ENCODE measurements around the gene ST3GAL2. TPM values are rescaled to one million over a fixed set of nuclear protein-coding genes. Genes with fewer than 3 reads are reported as not detected.
A peak's percentile ranks its signal among the peaks of the same experiment; 100 is the strongest.

ST3GAL2 gene
- total and polyA plus RNA-seq, 10 of the 15 experiments (the other 5 are each of a cell fraction or from before 2014, with no cell fraction given): 0.95 to 61.7 (median 25.9) TPM

GRCh38 chr16:70418274-70418992 is 20.5 kb downstream of the ST3GAL2 start:
- SMC1A ChIA-PET (ENCODE audit: uncharacterized antibody, unreplicated experiment): interaction anchor here (0.9 to 5.7 kb wide), 7 partner anchors 8 to 38 kb away, joined by 3 to 39 read pairs (median 11); no protein-coding TSS in a partner anchor
- no TSS peak for BruUV-seq (replicated peaks)
- H4K20me1 ChIP-seq (ENCODE audit: control insufficient read depth, insufficient read depth): no peaks in the 10 kb centered on the region
- H3K27ac ChIP-seq (ENCODE audit: control insufficient read depth, insufficient read depth): peak overlapping the region; percentile 87
- H3K4me2 ChIP-seq (ENCODE audit: control insufficient read depth, insufficient read depth): peak overlapping the region; percentile 66
- H3K9ac ChIP-seq (ENCODE audit: control insufficient read depth, insufficient read depth, low read length): peak overlapping the region; percentile 48
- in situ Hi-C loops (cut with MboI): loop anchor here (25.0 kb wide), 1 partner anchor 1656 kb away; no protein-coding TSS in a partner anchor
- H3K9me3 ChIP-seq (replicated peaks; ENCODE audit: control insufficient read depth, insufficient read depth, low read length): no peaks in the 10 kb centered on the region
- H3K79me2 ChIP-seq (ENCODE audit: control insufficient read depth, insufficient read depth, low read length): peaks cover 89% of the 10 kb centered on the region
- no peak overlapping the region for H2AFZ ChIP-seq (ENCODE audit: control insufficient read depth, low read depth, low read length)
- intact Hi-C loops (cut with micrococcal nuclease; ENCODE audit: unreplicated experiment): no loop called here
- H3K27me3 ChIP-seq (replicated peaks in 1 of 2; ENCODE audit: control insufficient read depth in 2 of 2, insufficient read depth in 2 of 2, low read length in 1 of 2): no peaks in the 10 kb centered on the region
- CTCF ChIA-PET: interaction anchor here (1.5 to 3.1 kb wide), 4 partner anchors 9 to 38 kb away, joined by 3 to 17 read pairs (median 8); no protein-coding TSS in a partner anchor
- TF ChIP-seq EGR1 (IDR thresholded peaks at IDR 0.05; ENCODE audit: borderline replicate concordance in 1 of 2, low read depth in 2 of 2, low read length in 2 of 2) (peak in 1 of 2 experiments; percentile 68; a peak in 1 of 3 replicates), IKZF1 (conservative IDR thresholded peaks at IDR 0.05) (peak; percentile 26; the same call in 1 of the 2 replicates), ETV6 (conservative IDR thresholded peaks at IDR 0.05 in 1 of 2, IDR thresholded peaks at IDR 0.05 in 1 of 2; ENCODE audit: borderline replicate concordance in 1 of 2, low read depth in 1 of 2) (no peak), FOXK2 (IDR thresholded peaks at IDR 0.05) (no peak), NFXL1 (IDR thresholded peaks at IDR 0.05; ENCODE audit: borderline replicate concordance) (0 out of 2 replicates have a peak, but pooled peaks have one; percentile 39), TCF12 (IDR thresholded peaks at IDR 0.05; ENCODE audit: low read depth, low read length) (no peak), MYB (IDR thresholded peaks at IDR 0.05; ENCODE audit: borderline replicate concordance, low read depth, low read length) (no peak), CHD4 (IDR thresholded peaks at IDR 0.05) (no peak), CBFB (IDR thresholded peaks at IDR 0.05; ENCODE audit: low read depth) (no peak)
- TF ChIP-seq, protein P1, sequence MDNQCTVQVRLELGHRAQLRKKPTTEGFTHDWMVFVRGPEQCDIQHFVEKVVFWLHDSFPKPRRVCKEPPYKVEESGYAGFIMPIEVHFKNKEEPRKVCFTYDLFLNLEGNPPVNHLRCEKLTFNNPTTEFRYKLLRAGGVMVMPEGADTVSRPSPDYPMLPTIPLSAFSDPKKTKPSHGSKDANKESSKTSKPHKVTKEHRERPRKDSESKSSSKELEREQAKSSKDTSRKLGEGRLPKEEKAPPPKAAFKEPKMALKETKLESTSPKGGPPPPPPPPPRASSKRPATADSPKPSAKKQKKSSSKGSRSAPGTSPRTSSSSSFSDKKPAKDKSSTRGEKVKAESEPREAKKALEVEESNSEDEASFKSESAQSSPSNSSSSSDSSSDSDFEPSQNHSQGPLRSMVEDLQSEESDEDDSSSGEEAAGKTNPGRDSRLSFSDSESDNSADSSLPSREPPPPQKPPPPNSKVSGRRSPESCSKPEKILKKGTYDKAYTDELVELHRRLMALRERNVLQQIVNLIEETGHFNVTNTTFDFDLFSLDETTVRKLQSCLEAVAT (IDR thresholded peaks at IDR 0.05): no peak
- TF ChIP-seq, protein P2, sequence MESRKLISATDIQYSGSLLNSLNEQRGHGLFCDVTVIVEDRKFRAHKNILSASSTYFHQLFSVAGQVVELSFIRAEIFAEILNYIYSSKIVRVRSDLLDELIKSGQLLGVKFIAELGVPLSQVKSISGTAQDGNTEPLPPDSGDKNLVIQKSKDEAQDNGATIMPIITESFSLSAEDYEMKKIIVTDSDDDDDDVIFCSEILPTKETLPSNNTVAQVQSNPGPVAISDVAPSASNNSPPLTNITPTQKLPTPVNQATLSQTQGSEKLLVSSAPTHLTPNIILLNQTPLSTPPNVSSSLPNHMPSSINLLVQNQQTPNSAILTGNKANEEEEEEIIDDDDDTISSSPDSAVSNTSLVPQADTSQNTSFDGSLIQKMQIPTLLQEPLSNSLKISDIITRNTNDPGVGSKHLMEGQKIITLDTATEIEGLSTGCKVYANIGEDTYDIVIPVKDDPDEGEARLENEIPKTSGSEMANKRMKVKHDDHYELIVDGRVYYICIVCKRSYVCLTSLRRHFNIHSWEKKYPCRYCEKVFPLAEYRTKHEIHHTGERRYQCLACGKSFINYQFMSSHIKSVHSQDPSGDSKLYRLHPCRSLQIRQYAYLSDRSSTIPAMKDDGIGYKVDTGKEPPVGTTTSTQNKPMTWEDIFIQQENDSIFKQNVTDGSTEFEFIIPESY (IDR thresholded peaks at IDR 0.05): no peak
- POLR2A ChIA-PET: interaction anchor here (1.2 to 6.0 kb wide), 5 partner anchors 10 to 15 kb away, joined by 3 to 58 read pairs (median 18); no protein-coding TSS in a partner anchor
- peaks cover 54% of the 10 kb centered on the region for H3K4me1 ChIP-seq (ENCODE audit: control insufficient read depth, insufficient read depth, low read length)
- ATAC-seq (no peak; the same call in 2 of the 3 replicates), FAIRE-seq (no peak), DNase-seq (ENCODE audit: low read depth, low spot score) (no peak)
- peaks cover 16 to 20% of the 10 kb centered on the region in 2 experiments; a peak in 3 of 4 replicates for H3K36me3 ChIP-seq (ENCODE audit: control insufficient read depth in 2 of 2, insufficient read depth in 2 of 2, low read length in 1 of 2)
- WGBS (ENCODE audit: insufficient coverage, insufficient replicate concordance, low lambda C conversion rate, missing lambda C conversion rate): 60% methylated on average over 13 of the region's 13 CpGs
- RAD21 ChIA-PET (ENCODE audit: unreplicated experiment): interaction anchor here (0.8 to 5.0 kb wide), 9 partner anchors 8 to 36 kb away, joined by 3 to 32 read pairs (median 7); partner anchors contain the start of gene FCSK
- H3K4me3 ChIP-seq: no peak overlapping the region

Data from GM12878 (cell line).